GM12878 (cell line): ENCODE measurements around the gene AGBL5. TPM values are rescaled to one million over a fixed set of nuclear protein-coding genes. Genes with fewer than 3 reads are reported as not detected.
A peak's percentile ranks its signal among the peaks of the same experiment; 100 is the strongest.

ENCODE experiments used
- ATAC-seq: fragments of 200-7000 bp; cut with Tn5 transposase; 3 replicates; pipeline ENCODE4 v1.9.1; 2020; ENCODE audit warnings: mild to moderate bottlenecking, moderate library complexity
- BruUV-seq: library from RNA; stranded (reverse); fragments of 400-500 nt; replicated peaks from 2 replicates; lab custom pipeline; 2021; lab: Mats Ljungman, UMichigan
- CTCF ChIA-PET: fragments of 300-600 bp; sonication (Branson Sonifier 250); formaldehyde crosslinking; extraction: SDS; loops from one replicate; lab custom pipeline; 2021; ENCODE audit warnings: inconsistent platforms; lab: Yijun Ruan, JAX
- POLR2A ChIA-PET: fragments of 350-600 bp; formaldehyde crosslinking; extraction: SDS; loops from one replicate; lab custom pipeline; 2021; ENCODE audit warnings: inconsistent platforms; lab: Charles Lee
- RAD21 ChIA-PET: fragments of 300-600 bp; sonication (Branson Sonifier 250); formaldehyde crosslinking; loops from one replicate; lab custom pipeline; 2023; ENCODE audit warnings: antibody characterized with exemption; ENCODE audit not compliant: unreplicated experiment; lab: Charles Lee
- SMC1A ChIA-PET: fragments of 300-600 bp; sonication (Branson Sonifier 250); formaldehyde crosslinking; loops from one replicate; lab custom pipeline; 2023; ENCODE audit not compliant: unreplicated experiment, uncharacterized antibody; lab: Charles Lee
- DNase-seq: peaks from one replicate; pipeline ENCODE4 v3.0.0-alpha.2; 2011; ENCODE audit warnings: low read depth, low spot score
- FAIRE-seq: peaks from 3 replicates; lab custom pipeline; 2011; peaks lifted over from hg19 to GRCh38; lab: Jason Lieb, UNC
- H2AFZ ChIP-seq: 2 replicates; pipeline ENCODE4 v1.6.0; 2011; ENCODE audit warnings: low read depth, low read length, control low read depth; ENCODE audit not compliant: control insufficient read depth
- H3K27ac ChIP-seq: 2 replicates; pipeline ENCODE4 v1.5.1; 2011; ENCODE audit warnings: control low read depth; ENCODE audit not compliant: control insufficient read depth, insufficient read depth
- H3K27me3 ChIP-seq, 2 experiments: replicated peaks in 1 of 2; 2 replicates each; pipeline versions ENCODE4 v1.6.0 to v1.6.1; 2011; ENCODE audit warnings: low read length in 1 of 2; ENCODE audit not compliant: control insufficient read depth in 2 of 2, insufficient read depth in 2 of 2
- H3K36me3 ChIP-seq, 2 experiments: 2 replicates each; pipeline ENCODE4 v1.5.1; 2011; ENCODE audit warnings: low read length in 1 of 2; ENCODE audit not compliant: control insufficient read depth in 2 of 2, insufficient read depth in 2 of 2
- H3K4me1 ChIP-seq: 2 replicates; pipeline ENCODE4 v1.6.1; 2011; ENCODE audit warnings: mild to moderate bottlenecking, low read length, moderate library complexity, mixed read lengths; ENCODE audit not compliant: control insufficient read depth, insufficient read depth
- H3K4me2 ChIP-seq: 2 replicates; pipeline ENCODE4 v1.6.0; 2011; ENCODE audit warnings: control low read depth; ENCODE audit not compliant: control insufficient read depth, insufficient read depth
- H3K4me3 ChIP-seq: fragments of 200-600 bp; sonication (generic); 2 replicates; pipeline ENCODE4 v1.5.1; 2016
- H3K79me2 ChIP-seq: 2 replicates; pipeline ENCODE4 v1.6.0; 2011; ENCODE audit warnings: low read length; ENCODE audit not compliant: control insufficient read depth, insufficient read depth
- H3K9ac ChIP-seq: 2 replicates; pipeline ENCODE4 v1.8.0; 2011; ENCODE audit warnings: low read length, control low read depth, mixed read lengths; ENCODE audit not compliant: control insufficient read depth, insufficient read depth
- H3K9me3 ChIP-seq: replicated peaks from 3 replicates; pipeline ENCODE4 v1.5.1; 2011; ENCODE audit warnings: mild to moderate bottlenecking, low read length; ENCODE audit not compliant: control insufficient read depth, insufficient read depth
- H4K20me1 ChIP-seq: 2 replicates; pipeline ENCODE4 v1.6.0; 2011; ENCODE audit not compliant: control insufficient read depth, insufficient read depth
- CREM ChIP-seq: IDR thresholded peaks from 2 replicates; pipeline ENCODE4 v1.6.1; 2014; ENCODE audit warnings: antibody characterized with exemption, low read depth
- POLR2A ChIP-seq: IDR thresholded peaks from 2 replicates; pipeline ENCODE4 v1.6.1; 2011; ENCODE audit warnings: low read depth, mild to moderate bottlenecking, low read length
- WGBS: methylation state at CpG from one replicate; pipeline ENCODE4 v1.1.6; 2016; ENCODE audit warnings: low lambda C conversion rate; ENCODE audit not compliant: insufficient replicate concordance, insufficient coverage; ENCODE audit errors: missing lambda C conversion rate; 5-methylcytosine and 5-hydroxymethylcytosine counted together
- in situ Hi-C: fragments of 300-500 bp; cut with MboI; formaldehyde crosslinking; loops from 9 replicates; pipeline ENCODE4 v1.14.3; 2018; ENCODE audit warnings: mixed read lengths
- intact Hi-C: fragments of 100-400 bp; cut with micrococcal nuclease; formaldehyde crosslinking; loops from one replicate; pipeline ENCODE4 v1.14.2; 2022; ENCODE audit not compliant: unreplicated experiment
- polyA plus RNA-seq, 11 experiments: library from polyadenylated mRNA; depleted of rRNA in 4 of 11; unstranded in 6 of 11; stranded (reverse) in 5 of 11; fragments of >200 nt; fragmentation: Nextera tagmentation in 4 of 11; fragmentation: Illumina TruSeq in 1 of 11; extraction: Ambion mirVana in 4 of 11; extraction: Trizol in 1 of 11; gene quantifications; 1 replicate in 1 of 11; 2 replicates in 10 of 11; pipeline versions ENCODE4 v1.2.1 to v1.2.3, GENCODE V29; 2011 to 2016; ENCODE audit warnings: inconsistent platforms in 2 of 11, missing spikeins in 2 of 11, low read depth in 1 of 11
- total RNA-seq, 4 experiments: library from RNA; depleted of rRNA in 3 of 4; stranded (reverse); fragments of >200 nt in 3 of 4; fragmentation: Illumina TruSeq in 1 of 4; extraction: Trizol in 1 of 4; gene quantifications; 2 replicates each; pipeline versions ENCODE4 v1.2.1 to v1.2.3, GENCODE V29; 2013 to 2021
- TF ChIP-seq, protein P1 (sequence below): IDR thresholded peaks from 2 replicates; pipeline ENCODE4 v1.6.1; 2012; ENCODE audit warnings: low read depth, low read length, improper control_type of control experiment

The AGBL5 gene
- total and polyA plus RNA-seq, 10 of the 15 experiments (the other 5 are each of a cell fraction or from before 2014, with no cell fraction given) = 1.9 to 28.5 (median 19.5) TPM

DNA sequence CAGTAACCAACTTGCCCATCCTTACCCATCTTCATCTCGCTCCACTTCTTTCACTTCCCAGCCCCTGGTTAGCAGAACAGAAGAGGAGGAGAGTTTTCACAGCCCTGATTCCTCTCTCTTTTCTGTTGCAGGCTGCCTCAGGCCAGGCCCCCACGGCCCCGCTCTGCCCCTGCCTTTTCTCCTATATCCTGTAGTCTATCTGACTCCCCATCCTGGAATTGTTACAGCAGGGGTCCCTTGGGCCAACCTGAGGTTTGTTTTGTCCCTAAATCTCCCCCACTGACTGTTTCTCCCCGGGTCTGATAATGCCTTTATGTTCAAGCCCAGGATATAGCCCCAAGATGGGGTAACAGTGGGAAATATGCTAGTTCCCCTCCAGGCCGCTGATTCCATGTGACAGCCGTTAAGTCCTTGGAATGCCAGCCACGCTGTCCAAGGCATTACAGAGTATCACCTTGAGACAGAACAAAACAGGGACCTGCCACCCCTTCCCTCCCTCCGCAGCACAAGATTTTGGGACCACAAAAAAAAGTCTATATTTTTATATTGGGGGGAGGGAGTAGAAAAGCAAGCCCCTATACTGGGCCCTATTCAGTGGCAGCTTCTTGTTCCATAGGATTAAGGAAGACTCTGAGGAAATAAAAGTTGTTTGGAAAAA lies 18.6 kb downstream of the AGBL5 start:
- peaks cover 32% of the 10 kb centered on the region for H3K79me2 ChIP-seq
- peaks cover 25% of the 10 kb centered on the region for H3K4me1 ChIP-seq
- CTCF ChIA-PET = interaction anchor here (0.8 kb wide), 1 partner anchor 11 kb away, joined by 3 read pairs; no protein-coding TSS in a partner anchor
- TF ChIP-seq, protein P1, sequence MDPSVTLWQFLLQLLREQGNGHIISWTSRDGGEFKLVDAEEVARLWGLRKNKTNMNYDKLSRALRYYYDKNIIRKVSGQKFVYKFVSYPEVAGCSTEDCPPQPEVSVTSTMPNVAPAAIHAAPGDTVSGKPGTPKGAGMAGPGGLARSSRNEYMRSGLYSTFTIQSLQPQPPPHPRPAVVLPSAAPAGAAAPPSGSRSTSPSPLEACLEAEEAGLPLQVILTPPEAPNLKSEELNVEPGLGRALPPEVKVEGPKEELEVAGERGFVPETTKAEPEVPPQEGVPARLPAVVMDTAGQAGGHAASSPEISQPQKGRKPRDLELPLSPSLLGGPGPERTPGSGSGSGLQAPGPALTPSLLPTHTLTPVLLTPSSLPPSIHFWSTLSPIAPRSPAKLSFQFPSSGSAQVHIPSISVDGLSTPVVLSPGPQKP = no peak
- peak; percentile 36; the same call in 1 of the 2 replicates for TF ChIP-seq POLR2A
- no peak for TF ChIP-seq CREM
- TF ChIP-seq, all 136 proteins: peak for 1
- 92% methylated on average over 8 of the region's 8 CpGs for WGBS
- in situ Hi-C loops (no loop called here), intact Hi-C loops (no loop called here)
- Histone ChIP-seq H3K36me3 (peaks cover 2 to 22% of the 10 kb centered on the region in 2 experiments; a peak in 3 of 4 replicates), H3K4me2 (peak overlapping the region; percentile 94), H3K4me3 (peak overlapping the region; percentile 75), H3K9me3 (no peaks in the 10 kb centered on the region), H3K27ac (peak overlapping the region; percentile 81), H3K9ac (peak overlapping the region; percentile 96), H4K20me1 (no peaks in the 10 kb centered on the region), H3K27me3 (no peaks in the 10 kb centered on the region), H2AFZ (no peak overlapping the region)
- ATAC-seq (no peak), DNase-seq (no peak), FAIRE-seq (no peak)
- no TSS peak for BruUV-seq
- ChIA-PET RAD21 (interaction anchor here (0.9 kb wide), 1 partner anchor 19 kb away, joined by 3 read pairs; the partner anchor contains the start of gene AGBL5), POLR2A (interaction anchor here (1.2 to 12.2 kb wide), 2 partner anchors 11 to 17 kb away, joined by 5 to 139 read pairs; partner anchors contain the start of gene AGBL5), SMC1A (interaction anchor here (5.4 kb wide), 1 partner anchor 19 kb away, joined by 33 read pairs; the partner anchor contains the start of gene AGBL5)
